ENCODE results near the gene VSTM2L. TPM values are rescaled to one million over a fixed set of nuclear protein-coding genes. Genes with fewer than 3 reads are reported as not detected.

The VSTM2L gene
- total RNA-seq, 1 experiment from 2014 or later: 0.27 TPM

DNA sequence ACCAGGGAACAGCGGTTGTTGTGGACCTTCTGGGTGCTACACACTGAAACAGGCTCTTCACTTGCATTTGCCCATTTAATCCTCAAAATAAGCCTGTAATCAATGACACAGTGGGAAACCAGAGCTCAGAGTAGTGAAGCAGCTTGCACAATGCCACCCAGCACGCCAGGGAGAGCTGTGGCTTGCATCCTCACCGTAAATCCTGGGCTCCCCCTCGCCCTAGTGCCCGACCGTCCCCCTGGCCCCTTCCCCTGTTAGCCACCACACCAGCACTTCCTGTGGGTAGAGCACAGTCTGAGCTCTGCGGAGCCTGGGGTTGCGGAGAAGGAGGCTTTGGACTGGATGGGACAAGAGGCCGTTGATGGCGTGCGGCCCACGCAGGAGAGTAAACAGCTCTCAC is 14.5 kb downstream of the VSTM2L start:
- DNase-seq (ENCODE audit: low read depth): no peak

DNA sequence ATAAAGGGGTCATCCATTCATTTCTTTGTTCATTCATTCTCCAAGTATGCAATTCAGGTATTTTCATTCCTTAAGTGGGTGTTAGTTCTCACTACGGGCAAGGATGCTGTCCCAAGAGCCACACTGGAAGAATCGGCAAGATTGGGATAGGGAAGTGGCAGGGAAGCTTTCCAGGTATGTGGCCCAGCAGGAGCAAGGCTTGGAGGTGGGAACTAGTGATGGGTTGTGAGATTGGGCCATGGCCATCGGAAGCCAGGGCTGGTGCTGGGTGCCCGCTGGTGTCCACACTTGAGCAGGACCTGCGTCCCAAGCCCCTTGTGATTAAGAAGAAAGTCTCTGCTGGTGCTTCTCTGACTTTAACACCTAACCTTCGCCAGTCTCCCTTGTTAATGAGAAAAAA is 15.1 kb downstream of the VSTM2L start:
- no peak for DNase-seq (ENCODE audit: low read depth)

DNA sequence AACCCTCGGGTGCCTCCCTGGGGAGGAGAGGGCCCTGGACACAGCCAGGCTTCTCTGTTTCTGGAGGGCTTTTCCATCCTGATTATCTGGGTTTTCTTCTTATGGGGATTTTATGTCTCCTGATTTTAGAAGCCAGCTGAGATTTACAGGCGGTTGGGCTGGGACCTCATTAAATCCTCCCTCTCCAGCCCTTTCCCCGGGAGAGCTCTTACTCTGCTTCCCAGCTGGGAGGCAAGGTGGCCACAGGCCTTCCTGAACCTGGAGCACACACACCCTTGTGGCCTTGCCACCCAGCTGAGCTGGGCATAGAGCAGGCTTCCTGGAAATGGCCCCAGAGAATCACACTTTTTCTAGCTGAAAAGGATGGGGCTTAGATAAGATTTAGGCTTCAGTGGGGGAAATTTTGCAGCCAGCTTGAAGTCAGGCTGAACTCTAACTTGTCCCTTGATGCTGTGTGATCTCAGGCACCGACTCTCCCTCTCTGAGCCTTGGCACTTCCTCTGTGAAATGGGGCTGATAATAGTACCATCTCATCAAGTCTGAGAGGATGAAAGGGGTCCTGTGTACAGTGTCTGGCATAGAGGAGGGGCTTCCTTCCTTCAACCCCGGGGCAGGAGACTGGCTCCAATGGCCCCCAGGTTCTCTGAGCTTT is 16.6 kb downstream of the VSTM2L start:
- no peak for DNase-seq (ENCODE audit: low read depth)

DNA sequence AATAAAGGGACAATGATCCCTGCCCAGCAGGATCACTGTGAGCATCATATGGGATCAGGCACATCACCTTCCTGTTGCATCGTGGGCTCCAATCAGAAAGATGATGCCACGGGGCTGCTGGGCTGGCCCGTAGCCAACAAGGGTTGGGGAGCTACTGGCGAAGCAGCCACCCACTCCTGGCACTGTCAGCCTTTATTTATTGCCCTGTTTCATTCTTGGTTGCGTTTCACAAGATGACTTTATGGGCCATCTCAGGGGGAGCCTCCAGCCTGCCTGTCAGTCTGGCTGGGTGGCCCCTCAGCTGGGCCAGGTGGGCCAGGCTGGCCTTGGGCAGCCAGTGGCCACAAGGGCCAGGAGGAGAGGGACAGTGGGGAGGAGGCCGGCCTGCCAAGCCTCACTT is 17.3 kb downstream of the VSTM2L start:
- no peak for DNase-seq (ENCODE audit: low read depth)

DNA sequence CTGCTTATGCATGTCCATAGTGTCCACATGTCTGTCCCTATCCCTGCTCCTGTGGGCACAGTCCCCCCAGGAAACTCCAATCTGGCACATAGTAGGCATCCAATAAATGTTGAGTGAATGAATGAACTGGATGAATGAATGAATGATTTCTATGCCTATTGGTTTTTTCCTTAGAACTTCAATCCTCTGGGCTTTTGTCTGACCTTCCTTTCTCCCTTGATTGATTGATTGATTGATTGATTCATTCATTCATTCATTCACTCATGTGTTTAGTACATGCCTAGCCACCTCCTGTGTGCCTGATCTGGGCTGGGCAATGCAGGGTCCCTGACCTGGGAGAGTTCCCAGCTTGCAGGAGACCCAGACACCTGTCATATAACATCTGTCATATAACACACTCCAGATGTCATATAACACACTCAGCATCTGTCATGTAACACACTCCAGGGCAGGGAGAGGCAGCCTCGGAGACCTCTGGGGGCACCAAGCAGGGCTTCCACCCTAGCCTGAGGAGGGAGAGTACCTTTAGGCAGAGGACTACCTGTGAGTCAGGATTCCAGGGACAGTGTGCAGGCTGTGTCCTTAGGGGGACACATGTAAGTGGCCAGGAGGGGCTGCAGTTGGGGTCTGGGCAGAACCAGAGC is 17.9 kb downstream of the VSTM2L start:
- no peak for DNase-seq (ENCODE audit: low read depth)

DNA sequence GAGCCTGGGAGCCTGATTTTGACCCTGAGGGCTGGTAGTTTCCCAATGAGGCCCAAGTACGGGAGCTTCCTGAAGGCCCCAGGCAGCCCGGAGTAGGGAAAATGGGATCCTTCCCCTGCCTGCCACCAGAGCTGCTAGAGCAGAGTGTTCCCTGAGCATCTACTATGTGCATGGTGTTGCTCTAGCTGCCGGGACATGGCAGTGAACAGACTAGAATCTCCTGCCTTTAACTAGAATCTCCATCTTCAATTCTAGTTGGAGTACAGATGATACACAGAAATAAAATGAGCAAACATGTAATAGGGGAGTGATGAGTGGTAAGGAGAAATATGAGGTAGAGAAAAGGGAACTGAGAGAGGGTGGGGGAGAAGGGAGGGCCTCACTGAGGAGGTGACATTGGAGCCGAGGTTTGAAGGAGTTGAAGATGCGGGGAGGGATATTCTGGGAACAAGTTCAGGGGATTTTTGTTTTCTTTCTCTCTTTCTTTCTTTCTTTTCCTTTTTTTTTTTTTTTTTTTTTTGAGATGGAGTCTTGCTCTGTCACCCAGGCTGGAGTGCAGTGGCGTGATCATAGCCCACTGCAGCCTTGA is 18.5 kb downstream of the VSTM2L start:
- no peak for DNase-seq (ENCODE audit: low read depth)

DNA sequence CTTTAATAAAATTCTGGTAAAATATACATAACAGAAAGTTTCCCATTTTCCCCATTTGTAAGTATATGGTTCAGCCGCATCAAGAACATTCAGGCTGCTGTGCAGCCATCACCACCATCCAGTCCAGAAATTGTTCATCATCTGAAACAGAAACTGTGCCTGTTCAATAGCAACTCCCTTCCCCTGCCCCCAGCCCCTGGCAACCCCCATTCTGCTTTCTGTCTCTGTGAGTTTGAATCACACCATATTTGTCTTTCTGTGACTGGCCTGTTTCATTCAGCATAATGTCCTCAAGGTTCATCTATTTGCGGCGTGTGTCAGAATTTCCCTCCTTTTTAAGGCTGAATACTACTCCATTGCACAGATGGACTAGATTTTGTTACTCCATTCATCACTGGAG is 19.1 kb downstream of the VSTM2L start:
- DNase-seq (ENCODE audit: low read depth): no peak

DNA sequence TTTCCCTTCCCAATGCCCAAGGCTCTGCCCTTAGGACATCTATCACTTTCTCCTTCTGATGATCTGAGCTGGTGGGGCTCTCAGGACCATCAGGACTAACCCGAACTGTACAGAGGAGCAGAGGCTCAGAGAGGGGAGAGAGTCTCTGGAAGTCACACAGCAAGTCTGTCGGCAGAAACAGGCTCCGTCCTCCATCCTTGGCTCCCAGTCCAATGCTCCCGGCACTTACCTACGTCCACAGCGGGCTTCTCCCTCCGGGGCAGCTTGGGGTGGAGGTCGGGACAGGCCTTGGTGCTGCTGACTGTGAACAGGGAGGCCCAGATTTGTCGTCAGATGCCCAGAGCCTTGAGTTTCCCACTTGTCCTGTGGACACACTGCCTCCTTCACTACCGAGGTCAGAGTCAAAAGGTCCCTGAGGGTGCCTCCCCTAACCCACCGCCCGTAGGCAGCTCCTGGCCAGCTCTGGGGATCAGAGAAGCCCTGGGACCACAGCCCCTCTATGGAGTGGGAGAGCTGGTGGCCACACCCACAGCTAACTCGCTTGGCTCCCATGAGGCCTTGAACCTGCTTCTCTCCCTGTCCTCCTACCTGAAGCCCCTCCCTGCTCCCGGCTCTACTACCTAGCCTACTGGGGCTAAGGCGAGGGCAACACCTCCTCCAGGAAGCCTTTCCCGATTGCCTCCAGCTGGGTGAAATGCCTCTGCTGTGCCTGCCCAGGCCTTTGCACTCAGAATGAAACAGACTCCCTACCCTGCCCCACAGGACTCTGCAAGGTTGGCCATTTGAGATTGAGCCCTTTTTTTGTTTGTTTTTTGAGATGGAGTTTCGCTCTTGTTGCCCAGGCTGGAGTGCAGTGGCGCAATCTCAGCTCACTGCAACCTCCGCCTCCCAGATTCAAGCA is 22.6 kb downstream of the VSTM2L start:
- no peak for DNase-seq (ENCODE audit: low read depth)

DNA sequence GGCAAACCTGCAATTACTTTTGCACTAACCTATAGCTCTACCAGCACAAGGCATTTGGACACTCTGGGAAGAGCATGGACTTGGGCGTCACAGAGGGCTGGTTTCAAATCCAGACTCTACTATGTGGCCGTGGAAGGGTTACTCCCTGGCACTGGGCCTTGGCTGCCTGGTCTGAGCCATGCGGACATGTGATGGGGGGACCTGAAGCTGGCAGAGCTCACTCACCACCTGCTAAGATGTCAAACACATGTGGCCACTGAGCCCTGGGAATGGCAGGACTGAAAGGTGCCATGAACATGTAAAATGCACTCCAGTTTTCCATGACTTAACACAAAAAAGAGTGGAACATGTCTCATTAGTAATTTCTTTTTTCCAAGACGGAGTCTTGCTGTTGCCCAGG is 23.7 kb downstream of the VSTM2L start:
- DNase-seq (ENCODE audit: low read depth): no peak

DNA sequence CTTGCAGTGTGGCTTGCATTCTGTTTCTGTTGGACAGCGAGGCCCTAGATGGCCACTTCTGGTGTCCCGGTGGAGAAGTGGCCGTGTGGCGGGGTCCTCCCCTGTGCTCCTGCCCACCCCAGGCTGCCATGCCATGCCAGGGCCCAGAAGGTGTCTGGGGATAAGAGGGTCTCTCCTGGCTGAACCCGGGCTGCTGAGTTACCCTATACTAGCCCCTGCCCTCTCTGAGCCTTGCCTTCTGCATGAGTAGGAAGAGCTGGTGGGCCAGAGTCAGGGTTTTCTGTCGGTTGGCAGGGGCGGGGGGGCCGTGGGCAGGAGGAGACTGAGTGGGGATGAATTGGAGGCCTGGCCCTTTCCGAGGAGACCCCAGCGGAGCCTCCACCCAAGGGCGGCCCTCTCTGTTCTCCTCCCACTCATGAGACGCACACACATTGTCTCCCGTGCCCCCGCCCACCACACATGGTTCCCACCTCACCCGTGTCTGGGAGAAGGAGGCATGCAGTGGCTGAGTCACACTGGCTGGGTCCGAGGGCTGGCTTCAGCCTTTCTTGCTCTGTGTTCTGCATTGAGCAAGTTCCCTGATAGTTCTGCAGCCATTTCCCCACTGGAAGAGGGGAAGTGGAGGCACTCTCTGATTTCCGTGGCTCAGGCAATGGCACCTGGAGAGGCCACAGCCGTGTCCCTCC is 24.6 kb downstream of the VSTM2L start:
- DNase-seq (ENCODE audit: low read depth): no peak

DNA sequence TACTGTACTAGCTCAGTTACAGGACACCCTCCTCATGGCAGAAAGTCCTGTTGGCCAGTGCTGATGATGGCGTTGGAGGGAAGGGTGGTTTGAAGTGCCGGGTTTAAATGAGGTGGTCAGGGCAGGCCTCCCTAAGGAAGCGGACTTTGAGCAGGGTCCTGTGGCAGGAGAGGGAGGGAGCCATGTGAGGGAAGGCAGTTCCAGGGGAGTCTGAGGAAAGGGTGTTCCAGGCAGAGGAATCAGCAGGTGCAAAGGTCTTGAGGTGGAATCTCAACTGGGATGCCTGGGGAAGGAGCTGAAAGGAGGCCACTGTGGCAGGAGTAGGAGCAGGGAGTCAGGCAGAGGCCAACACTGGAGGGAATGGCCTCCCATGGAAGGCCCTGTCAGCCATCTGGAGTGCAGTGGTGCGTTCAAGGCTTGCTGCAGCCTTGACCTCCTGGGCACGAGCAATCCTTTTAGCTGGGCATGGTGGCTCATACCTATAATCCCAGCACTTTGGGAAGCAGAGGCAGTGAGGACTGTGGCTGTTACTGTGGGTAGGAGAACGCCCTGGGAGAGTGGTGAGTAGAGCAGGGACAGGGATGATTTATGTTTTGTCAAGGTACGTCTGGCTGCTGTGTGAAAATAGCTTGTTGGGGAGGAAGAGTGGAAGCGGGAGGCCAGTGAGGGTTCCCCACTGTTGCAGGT is 26.2 kb downstream of the VSTM2L start:
- DNase-seq (ENCODE audit: low read depth): no peak

DNA sequence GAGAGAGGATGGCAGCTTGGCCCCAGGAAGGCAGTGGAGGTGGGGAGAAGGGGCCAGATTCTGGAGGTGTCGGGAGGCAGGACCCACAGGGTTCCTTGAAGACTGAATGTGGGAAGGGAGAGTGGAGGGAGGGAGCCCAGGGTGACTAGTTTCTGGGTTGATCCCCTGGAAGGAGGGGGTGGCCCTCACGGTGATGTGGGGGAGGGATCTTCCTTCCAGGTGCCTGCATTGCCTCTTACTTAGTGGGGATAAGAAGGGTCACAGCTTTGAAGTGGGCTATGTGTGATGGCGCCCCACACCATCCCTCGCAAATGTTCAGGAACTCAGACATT is 26.7 kb downstream of the VSTM2L start:
- no peak for DNase-seq (ENCODE audit: low read depth)

DNA sequence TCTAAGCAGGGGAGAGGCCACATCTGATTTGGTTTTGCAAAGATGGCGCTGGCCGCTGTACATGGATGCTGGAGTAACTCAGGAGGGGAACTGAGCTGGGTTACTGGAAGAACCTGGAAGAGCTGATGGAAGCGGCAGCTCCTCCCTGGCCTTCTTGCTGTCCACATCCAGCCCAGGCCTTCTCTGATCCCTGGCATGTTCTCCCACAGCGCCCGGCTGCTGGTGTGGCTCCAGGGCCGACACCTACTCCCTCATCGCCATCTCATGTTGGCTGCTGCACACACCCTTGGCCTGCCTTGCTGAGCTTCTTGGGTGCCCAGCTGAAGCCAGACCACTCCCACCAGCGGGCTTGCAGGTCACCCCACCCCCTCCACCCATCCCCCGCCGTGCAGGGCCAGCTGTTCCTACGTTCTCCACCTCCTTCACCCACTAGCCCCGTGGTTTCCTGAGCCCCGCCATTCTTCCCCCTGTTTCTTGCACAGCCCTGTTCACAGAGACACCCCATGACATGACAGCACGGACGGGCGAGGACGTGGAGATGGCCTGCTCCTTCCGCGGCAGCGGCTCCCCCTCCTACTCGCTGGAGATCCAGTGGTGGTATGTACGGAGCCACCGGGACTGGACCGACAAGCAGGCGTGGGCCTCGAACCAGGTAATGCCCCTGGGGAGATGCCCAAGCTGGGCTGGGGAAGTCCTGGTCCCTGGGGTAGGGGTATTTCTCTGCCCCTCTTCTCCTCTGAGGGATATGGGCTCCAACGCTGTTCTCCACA is 28.4 kb downstream of the VSTM2L start:
- DNase-seq (ENCODE audit: low read depth): no peak

DNA sequence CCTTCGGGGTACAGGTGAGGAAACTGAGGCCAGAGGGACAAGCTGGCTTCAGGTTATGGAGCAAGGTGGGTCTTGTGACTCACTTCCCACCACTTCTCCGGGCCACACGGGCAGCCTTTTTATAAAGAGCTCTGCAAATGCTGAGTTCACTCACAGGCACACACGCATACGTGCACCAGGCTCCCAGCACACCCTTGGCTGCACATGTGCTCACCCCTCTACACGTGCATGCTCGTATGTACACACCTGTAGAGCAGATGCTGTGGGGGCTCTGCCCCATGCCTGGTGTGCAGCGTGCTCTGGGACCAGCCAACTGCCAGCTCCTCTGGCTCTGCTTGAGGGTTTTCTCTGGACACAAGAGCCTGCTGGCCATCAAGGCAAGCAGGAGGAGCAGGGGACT is 29.1 kb downstream of the VSTM2L start:
- no peak for DNase-seq (ENCODE audit: low read depth)

DNA sequence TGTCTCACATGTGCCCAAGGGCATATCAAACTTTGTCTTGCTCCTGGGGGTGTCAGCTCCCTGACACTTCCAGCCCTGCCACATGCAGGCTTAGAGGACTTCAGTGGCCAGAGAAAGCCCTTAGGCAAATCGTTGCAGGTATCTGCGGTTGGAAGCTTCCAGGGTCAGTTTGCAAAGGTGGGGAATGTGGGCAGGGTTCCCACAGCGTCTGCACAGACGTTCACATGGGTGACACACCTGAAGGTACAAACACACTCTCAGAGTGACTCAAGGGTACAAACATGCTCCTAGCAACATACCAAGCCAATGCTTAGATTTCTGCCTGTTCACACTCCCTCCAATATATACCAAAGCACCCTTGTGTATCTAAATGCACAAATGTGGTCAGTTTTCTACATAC is 30.0 kb downstream of the VSTM2L start:
- DNase-seq (ENCODE audit: low read depth): no peak

DNA sequence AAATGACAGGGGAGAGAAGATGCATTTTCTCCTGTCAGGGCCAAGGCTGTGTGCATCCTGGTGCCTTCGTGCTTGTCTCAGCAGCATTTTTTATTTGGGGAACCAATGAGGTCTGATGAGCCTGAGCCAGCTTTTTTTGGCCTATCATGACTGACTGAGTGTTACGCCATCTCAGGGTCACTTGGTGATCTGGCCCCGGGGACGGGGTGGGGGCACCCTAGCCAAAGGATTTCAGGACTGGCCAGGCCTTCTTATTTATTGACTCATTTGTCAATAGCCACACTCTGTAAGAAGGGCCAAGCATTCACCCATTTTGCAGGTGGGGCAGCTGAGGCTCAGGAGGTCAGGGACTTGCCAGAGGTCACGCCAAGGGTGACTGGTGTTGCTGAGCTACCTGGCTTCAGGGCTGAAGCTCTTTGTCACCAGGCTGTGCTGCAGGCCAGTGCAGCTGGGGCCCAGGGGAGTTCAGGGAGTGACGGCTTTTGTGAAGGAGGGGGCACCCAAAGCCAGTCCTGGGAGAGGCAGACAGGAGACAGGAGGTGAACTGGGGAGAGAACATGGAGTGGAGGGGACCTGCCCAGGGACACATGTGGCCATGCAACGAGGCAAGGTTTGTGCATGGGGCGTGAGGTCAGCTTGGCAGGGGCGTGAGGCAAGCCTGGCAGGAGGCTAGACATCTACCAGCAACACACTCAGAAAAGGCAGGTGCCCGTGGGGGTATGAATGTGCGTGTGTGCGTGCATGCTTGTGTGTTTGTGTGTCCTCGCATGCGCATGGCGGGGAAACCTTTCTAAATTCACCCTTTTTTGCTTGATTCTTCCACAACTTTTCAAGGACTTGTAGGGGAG is 31.1 kb downstream of the VSTM2L start:
- no peak for DNase-seq (ENCODE audit: low read depth)

DNA sequence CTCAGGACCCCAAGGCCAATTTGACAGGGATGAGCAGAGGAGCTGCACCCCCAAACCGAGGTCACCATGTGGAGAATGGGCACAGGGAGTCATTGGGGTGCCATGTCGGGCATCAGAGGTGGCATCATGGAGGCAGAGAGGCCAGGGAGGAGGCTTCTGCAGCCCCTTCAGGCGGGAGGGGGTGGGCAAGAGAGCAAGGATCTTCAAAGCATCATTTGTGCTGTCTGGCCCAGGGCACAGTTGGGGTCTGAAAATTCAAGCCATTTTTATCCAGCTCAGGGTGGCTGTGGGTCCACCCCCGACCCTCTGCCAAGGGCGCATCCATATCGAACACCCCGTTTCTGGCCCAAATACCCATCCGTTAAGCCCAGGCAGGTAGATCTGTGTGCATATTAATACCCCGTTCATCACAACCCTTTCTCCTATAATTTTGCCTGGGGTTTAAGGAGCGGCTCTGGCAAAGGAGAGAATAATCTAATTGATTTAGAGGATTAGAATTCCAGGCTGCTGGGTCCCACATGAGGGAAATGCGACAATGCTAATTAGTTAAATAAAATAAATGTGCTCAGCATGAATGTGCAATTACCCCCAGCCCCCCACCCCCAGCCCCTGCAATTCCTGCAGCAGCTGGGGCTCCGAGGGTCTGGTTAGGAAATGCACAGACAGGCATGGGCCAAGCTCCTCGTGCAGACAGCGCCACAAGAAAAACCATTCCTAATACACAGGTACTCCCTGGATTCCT is 31.9 kb downstream of the VSTM2L start:
- no peak for DNase-seq (ENCODE audit: low read depth)

DNA sequence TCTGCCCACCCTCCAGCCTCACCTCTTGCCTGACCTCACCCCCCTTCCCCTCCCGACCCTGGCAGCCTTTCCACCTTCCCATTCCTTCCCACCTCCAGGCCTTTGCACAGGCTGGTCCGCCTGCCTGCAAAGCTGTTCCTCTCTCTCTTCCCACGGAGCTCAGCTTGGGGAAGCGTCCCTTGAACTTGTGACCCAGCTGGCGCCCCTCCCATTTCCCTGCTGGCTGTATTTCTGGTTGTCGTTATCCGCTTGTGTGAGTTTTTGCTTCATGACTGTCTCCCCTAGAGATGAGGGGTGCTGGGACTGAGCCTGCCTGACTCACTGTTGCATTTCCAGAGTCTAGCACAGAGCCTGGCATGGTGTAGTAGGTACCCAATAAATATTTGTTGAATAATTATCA is 32.5 kb downstream of the VSTM2L start:
- no peak for DNase-seq (ENCODE audit: low read depth)

DNA sequence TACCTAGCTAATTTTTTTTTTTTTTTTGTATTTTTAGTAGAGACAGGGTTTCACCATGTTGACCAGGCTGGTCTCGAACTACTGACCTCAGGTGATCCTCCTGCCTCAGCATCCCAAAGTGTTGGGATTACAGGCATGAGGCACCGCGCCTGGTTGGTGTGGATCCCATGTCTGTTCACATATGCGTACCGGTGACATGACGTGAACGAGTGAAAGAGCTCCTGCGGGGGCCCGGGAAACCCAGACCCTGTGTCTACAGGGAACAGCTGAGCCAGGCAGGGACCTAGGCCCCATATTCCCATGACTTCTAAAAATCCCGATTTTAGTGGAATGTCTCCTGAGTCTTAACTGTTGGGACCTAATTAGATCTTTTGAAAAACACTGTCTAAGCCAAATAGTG is 33.1 kb downstream of the VSTM2L start:
- DNase-seq (ENCODE audit: low read depth): no peak

Data from HT1080 (cell line).